ENCODE results near the gene KMO.

DNA sequence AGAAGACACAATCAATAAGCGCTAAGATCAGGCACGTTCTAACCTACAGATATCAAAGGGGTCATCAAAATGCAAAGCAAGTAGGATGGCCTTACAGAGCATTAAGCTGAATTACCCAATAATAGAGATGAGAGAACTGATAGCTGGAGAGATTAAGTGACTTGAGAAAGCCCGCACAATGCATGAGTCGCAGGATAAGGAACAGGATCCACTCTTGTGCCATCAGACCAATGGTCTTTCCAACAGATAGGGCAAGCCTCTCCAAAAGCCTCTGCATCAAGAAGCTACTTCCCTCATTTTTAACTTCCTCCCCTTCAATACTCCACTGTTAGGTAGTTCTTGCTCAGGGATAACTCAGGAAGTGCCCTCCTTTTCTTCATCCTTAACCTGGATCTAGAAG, 105.4 kb downstream of the KMO start:
- no peak for TF ChIP-seq POLR2A (IDR thresholded peaks at IDR 0.05; ENCODE audit: insufficient read depth in 1 of 2, low read depth in 2 of 2, low read length in 2 of 2)
- TF ChIP-seq ZNF766 (CRISPR knock-in tag; IDR thresholded peaks at IDR 0.05; ENCODE audit: borderline replicate concordance): no peak
- TF ChIP-seq, protein P1, sequence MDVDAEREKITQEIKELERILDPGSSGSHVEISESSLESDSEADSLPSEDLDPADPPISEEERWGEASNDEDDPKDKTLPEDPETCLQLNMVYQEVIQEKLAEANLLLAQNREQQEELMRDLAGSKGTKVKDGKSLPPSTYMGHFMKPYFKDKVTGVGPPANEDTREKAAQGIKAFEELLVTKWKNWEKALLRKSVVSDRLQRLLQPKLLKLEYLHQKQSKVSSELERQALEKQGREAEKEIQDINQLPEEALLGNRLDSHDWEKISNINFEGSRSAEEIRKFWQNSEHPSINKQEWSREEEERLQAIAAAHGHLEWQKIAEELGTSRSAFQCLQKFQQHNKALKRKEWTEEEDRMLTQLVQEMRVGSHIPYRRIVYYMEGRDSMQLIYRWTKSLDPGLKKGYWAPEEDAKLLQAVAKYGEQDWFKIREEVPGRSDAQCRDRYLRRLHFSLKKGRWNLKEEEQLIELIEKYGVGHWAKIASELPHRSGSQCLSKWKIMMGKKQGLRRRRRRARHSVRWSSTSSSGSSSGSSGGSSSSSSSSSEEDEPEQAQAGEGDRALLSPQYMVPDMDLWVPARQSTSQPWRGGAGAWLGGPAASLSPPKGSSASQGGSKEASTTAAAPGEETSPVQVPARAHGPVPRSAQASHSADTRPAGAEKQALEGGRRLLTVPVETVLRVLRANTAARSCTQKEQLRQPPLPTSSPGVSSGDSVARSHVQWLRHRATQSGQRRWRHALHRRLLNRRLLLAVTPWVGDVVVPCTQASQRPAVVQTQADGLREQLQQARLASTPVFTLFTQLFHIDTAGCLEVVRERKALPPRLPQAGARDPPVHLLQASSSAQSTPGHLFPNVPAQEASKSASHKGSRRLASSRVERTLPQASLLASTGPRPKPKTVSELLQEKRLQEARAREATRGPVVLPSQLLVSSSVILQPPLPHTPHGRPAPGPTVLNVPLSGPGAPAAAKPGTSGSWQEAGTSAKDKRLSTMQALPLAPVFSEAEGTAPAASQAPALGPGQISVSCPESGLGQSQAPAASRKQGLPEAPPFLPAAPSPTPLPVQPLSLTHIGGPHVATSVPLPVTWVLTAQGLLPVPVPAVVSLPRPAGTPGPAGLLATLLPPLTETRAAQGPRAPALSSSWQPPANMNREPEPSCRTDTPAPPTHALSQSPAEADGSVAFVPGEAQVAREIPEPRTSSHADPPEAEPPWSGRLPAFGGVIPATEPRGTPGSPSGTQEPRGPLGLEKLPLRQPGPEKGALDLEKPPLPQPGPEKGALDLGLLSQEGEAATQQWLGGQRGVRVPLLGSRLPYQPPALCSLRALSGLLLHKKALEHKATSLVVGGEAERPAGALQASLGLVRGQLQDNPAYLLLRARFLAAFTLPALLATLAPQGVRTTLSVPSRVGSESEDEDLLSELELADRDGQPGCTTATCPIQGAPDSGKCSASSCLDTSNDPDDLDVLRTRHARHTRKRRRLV (CRISPR knock-in tag; IDR thresholded peaks at IDR 0.05): no peak
- no peak for TF ChIP-seq U2AF2 (IDR thresholded peaks at IDR 0.05; ENCODE audit: low read depth, low read length)
- TF ChIP-seq, protein P2, sequence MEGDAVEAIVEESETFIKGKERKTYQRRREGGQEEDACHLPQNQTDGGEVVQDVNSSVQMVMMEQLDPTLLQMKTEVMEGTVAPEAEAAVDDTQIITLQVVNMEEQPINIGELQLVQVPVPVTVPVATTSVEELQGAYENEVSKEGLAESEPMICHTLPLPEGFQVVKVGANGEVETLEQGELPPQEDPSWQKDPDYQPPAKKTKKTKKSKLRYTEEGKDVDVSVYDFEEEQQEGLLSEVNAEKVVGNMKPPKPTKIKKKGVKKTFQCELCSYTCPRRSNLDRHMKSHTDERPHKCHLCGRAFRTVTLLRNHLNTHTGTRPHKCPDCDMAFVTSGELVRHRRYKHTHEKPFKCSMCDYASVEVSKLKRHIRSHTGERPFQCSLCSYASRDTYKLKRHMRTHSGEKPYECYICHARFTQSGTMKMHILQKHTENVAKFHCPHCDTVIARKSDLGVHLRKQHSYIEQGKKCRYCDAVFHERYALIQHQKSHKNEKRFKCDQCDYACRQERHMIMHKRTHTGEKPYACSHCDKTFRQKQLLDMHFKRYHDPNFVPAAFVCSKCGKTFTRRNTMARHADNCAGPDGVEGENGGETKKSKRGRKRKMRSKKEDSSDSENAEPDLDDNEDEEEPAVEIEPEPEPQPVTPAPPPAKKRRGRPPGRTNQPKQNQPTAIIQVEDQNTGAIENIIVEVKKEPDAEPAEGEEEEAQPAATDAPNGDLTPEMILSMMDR (CRISPR knock-in tag; IDR thresholded peaks at IDR 0.05): no peak
- TF ChIP-seq TCF7L2 (IDR thresholded peaks at IDR 0.05; ENCODE audit: low read depth, low read length): no peak
- no peak for TF ChIP-seq TCF12 (IDR thresholded peaks at IDR 0.05)
- TF ChIP-seq TCF12 (CRISPR knock-in tag; IDR thresholded peaks at IDR 0.05): no peak
- TF ChIP-seq ZNF776 (CRISPR knock-in tag; IDR thresholded peaks at IDR 0.05): no peak
- TF ChIP-seq SRSF4 (IDR thresholded peaks at IDR 0.05; ENCODE audit: low read depth, low read length, poor library complexity, severe bottlenecking): no peak
- TF ChIP-seq, protein P3, sequence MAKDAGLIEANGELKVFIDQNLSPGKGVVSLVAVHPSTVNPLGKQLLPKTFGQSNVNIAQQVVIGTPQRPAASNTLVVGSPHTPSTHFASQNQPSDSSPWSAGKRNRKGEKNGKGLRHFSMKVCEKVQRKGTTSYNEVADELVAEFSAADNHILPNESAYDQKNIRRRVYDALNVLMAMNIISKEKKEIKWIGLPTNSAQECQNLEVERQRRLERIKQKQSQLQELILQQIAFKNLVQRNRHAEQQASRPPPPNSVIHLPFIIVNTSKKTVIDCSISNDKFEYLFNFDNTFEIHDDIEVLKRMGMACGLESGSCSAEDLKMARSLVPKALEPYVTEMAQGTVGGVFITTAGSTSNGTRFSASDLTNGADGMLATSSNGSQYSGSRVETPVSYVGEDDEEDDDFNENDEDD (CRISPR knock-in tag; IDR thresholded peaks at IDR 0.05; ENCODE audit: borderline replicate concordance): no peak
- TF ChIP-seq, protein P4, sequence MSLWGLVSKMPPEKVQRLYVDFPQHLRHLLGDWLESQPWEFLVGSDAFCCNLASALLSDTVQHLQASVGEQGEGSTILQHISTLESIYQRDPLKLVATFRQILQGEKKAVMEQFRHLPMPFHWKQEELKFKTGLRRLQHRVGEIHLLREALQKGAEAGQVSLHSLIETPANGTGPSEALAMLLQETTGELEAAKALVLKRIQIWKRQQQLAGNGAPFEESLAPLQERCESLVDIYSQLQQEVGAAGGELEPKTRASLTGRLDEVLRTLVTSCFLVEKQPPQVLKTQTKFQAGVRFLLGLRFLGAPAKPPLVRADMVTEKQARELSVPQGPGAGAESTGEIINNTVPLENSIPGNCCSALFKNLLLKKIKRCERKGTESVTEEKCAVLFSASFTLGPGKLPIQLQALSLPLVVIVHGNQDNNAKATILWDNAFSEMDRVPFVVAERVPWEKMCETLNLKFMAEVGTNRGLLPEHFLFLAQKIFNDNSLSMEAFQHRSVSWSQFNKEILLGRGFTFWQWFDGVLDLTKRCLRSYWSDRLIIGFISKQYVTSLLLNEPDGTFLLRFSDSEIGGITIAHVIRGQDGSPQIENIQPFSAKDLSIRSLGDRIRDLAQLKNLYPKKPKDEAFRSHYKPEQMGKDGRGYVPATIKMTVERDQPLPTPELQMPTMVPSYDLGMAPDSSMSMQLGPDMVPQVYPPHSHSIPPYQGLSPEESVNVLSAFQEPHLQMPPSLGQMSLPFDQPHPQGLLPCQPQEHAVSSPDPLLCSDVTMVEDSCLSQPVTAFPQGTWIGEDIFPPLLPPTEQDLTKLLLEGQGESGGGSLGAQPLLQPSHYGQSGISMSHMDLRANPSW (CRISPR knock-in tag; IDR thresholded peaks at IDR 0.05; ENCODE audit: borderline replicate concordance): no peak
- no peak for TF ChIP-seq SMAD3 (CRISPR knock-in tag; IDR thresholded peaks at IDR 0.05)
- no peak for TF ChIP-seq EZH2 (conservative IDR thresholded peaks at IDR 0.05; ENCODE audit: low read depth, low read length)
- no peak for TF ChIP-seq ZNF549 (CRISPR knock-in tag; IDR thresholded peaks at IDR 0.05)

All from HepG2 (cell line).